Epithelial cell of proximal tubule (primary cell): ENCODE results near the gene TENT4B. TPM values are rescaled to one million over a fixed set of nuclear protein-coding genes. Genes with fewer than 3 reads are reported as not detected.
"Not testable (repeated sequence)": the region's sequence is repeated elsewhere in the genome, so short reads cannot be mapped to it uniquely, and the experiment has no call there.

Experiments
- DNase-seq: peaks from one replicate; pipeline ENCODE4 v3.0.0-alpha.2; 2011; ENCODE audit warnings: low read depth
- H3K4me3 ChIP-seq: 2 replicates; pipeline ENCODE4 v1.5.1; 2011; ENCODE audit warnings: low read depth, mild to moderate bottlenecking, low read length
- total RNA-seq: library from RNA; depleted of rRNA; stranded (reverse); fragments of >200 nt; gene quantifications from 2 replicates; pipeline ENCODE4 v1.2.3, GENCODE V29; 2015
- TF ChIP-seq, protein P1 (sequence below): conservative IDR thresholded peaks from 2 replicates; pipeline ENCODE4 v1.5.1; 2012; ENCODE audit warnings: low read depth, mild to moderate bottlenecking, low read length

TENT4B gene
- total RNA-seq, 1 donor from 2014 or later: 9.4 TPM

GRCh38 chr16:50229149-50229726, 76.1 kb downstream of the TENT4B start:
- H3K4me3 ChIP-seq: no peak overlapping the region
- TF ChIP-seq, protein P1, sequence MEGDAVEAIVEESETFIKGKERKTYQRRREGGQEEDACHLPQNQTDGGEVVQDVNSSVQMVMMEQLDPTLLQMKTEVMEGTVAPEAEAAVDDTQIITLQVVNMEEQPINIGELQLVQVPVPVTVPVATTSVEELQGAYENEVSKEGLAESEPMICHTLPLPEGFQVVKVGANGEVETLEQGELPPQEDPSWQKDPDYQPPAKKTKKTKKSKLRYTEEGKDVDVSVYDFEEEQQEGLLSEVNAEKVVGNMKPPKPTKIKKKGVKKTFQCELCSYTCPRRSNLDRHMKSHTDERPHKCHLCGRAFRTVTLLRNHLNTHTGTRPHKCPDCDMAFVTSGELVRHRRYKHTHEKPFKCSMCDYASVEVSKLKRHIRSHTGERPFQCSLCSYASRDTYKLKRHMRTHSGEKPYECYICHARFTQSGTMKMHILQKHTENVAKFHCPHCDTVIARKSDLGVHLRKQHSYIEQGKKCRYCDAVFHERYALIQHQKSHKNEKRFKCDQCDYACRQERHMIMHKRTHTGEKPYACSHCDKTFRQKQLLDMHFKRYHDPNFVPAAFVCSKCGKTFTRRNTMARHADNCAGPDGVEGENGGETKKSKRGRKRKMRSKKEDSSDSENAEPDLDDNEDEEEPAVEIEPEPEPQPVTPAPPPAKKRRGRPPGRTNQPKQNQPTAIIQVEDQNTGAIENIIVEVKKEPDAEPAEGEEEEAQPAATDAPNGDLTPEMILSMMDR: no peak
- DNase-seq: no peak

DNA sequence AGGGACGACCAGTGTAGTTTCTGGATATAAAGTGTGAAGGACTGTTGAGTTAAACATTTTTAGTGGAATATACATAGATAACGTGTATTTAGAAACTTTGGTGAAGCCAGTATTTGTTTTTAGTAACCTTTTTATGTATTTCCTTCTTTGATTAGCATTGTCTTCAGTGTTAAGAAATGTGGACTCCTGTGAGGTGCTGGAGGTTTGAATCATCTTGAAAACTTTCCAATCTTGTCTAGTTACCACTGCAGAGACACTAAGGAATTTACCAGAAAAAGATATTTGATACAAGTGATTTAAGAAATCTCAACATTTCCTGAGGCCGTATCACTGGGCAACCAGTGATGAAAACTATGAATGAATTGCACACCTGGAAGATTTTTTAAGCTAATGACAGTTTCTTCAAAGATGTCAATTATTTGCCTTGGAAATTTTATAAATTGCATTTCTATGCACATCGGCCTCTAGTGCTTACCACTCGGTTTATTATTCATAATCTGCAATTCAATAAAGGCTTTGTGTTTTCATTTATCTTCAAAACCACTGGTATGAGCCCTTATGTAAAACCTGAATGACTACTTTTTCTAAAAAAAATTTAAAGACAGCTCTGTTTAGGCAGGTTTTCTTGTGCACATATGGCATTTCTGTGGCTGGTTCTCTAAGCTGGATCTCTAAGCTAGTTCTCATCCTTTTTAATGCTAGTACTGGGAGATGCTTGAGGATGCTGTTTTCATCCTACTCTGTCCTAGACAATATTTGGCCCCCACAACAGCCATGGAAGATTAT, 81.9 kb downstream of the TENT4B start:
- no peak overlapping the region for H3K4me3 ChIP-seq
- TF ChIP-seq, protein P1: no peak
- no peak for DNase-seq

- TF ChIP-seq, protein P1: no peak
- no peak overlapping the region for H3K4me3 ChIP-seq
- no peak for DNase-seq
Measured at GRCh38 chr16:50235581-50235980, 82.5 kb downstream of the TENT4B start.

GRCh38 chr16:50238314-50238713, 85.2 kb downstream of the TENT4B start:
- no peak for DNase-seq
- TF ChIP-seq, protein P1: no peak
- H3K4me3 ChIP-seq: no peak overlapping the region

- TF ChIP-seq, protein P1: no peak
- H3K4me3 ChIP-seq: no peak overlapping the region
- DNase-seq: no peak
Measured at GRCh38 chr16:50238868-50239301, 85.8 kb downstream of the TENT4B start.

DNA sequence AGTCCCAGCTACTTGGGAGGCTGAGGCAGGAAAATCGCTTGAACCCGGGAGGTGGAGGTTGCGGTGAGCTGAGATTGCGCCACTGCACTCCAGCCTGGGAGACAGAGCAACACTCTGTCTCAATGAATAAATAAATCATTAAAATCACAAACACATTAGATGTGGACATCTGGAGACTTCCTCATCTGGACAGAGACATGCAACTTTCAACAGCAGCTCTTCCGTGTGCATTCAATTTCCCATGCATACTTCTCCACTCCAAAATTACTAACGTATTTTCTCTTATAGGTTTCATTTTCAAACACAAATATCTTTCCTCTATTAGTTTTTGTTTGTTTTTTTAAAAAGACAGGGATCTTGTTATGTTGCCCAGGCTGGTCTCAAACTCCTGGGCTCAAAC, 89.9 kb downstream of the TENT4B start:
- DNase-seq, H3K4me3 ChIP-seq: not testable (repeated sequence)

DNA sequence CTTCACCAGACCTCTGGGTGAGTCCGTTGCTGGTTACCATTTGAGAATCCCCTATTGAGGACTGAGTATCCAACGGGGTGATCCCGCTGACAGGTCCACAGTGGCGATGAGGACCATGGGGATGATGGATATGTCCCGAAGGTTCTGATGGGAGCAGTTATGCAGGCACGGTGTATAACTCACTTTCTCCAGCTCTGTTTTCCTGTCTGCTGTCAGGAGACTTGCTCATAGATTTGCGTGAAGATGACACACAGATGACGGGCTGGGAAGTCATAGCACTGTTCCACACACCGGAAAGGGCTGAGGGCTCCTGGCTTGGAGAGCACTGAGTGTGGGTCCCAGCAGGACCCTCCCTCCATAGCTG, 91.0 kb downstream of the TENT4B start:
- TF ChIP-seq, protein P1: no peak
- no peak for DNase-seq
- H3K4me3 ChIP-seq: no peak overlapping the region
